ENCODE data around the gene KIR3DL3.
"Not testable (repeated sequence)": the region's sequence is repeated elsewhere in the genome, so short reads cannot be mapped to it uniquely, and the experiment has no call there.

Gene KIR3DL3

DNA sequence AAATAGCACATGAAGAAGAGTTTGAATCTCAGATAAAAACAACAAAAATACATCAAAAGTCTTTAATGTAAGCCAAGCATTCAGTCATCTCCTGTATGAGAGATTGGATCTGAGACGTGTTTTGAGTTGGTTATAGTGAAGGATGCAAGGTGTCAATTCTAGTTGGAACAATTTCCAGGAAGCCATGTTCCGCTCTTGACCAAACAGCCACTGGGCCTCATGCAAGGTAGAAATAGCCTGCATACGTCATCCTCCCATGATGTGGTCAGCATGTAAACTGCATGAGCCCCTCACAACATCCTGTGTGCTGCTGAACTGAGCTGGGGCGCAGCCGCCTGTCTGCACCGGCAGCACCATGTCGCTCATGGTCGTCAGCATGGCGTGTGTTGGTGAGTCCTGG, at the start of gene KIR3DL3:
TSS of gene KIR3DL3 (plus strand) at position 301 of the 400 bp plus-strand sequence. CDS start at position 356, 55 bp downstream.
- DNase-seq (ENCODE audit: low read depth), result no peak

DNA sequence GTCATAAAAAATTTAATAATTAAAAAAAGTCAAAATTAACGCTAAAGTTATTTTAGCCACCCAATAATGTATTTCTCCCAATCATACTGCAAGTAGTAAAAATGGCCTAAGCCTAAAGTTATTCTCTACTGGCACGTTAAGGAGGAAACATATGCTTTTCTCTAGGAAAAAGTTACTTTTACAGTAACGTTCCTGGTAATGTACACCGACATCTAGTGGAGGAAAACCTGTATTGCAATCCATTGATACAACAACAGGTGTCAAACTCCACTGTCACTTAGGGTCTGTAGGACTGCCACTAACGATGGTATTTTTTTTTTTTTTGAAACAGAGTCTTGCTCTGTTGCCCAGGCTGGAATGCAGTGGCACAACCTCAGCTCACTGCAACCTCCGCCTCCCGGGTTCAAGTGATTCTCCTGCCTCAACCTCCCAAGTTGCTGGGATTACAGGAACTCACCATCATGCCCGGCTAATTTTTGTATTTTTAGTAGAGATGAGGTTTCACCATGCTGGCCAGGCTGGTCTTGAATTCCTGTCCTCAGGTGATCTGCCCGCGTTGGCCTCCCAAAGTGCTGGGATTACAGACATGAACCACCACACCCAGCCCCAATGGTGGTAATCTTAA, 47.9 kb upstream of the KIR3DL3 start:
- DNase-seq (ENCODE audit: low read depth), result not testable (repeated sequence)

DNA sequence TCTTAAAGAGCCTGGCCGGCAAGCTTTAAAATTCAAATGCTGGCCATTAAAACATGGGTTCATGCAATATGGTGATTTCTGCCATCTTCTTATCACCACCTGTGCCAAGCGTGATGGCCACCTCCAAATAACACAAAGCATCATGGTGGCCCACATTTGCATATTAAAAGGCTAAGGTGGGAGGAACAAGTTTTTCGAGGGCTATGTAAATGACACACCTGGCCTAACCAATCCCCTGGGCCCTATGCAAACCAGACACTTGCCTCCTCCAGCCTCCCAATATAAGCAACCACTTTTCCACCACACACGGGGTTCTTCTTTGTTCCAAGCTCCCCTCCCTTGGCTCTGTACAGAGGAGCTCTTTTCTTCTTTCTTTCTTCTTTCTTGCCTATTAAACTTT, 47.0 kb upstream of the KIR3DL3 start:
- DNase-seq (ENCODE audit: low read depth), result no peak

DNA sequence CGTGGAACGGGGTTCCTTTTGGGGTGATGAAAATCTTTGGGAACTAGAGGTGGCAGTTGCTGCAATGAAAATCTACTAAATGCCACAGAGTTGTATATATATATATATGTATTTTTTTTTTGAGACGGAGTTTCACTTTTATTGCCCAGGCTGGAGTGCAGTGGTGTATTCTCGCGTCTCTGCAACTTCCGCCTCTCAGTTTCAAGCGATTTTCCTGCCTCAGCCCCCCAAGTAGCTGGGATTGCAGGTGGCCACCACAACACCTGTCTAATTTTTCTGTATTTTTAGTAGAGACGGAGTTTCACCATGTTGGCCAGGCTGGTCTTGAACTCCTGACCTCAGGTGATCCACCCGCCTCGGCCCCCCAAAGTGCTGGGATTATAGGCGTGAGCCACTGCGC, 42.6 kb upstream of the KIR3DL3 start:
- DNase-seq (ENCODE audit: low read depth), result not testable (repeated sequence)

DNA sequence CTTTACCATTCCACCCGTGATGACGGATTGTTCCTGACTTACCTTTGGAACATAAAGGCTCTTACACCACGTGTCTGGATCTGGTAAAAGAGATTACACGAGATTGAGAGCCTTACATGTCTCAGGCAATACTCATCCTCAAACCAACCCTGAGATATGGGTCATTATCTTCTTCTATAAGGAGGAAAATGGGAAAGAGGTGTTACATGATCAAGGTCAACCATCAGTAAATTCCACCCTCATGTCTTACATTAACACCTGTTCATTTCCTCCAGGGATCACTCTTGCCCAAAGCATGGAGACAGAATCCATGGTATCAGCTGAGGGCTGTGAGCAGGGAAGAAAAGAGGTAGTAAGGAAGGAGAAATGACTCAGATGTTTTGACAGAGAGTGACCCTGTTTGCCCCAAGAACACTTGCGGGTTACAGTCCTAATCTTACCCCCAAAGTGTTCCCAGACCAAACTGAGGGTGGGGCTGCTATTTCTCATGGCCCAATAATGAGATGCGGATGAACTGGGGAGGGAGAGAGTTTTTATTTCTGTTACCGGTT, 41.9 kb upstream of the KIR3DL3 start:
- DNase-seq (ENCODE audit: low read depth), result no peak

DNA sequence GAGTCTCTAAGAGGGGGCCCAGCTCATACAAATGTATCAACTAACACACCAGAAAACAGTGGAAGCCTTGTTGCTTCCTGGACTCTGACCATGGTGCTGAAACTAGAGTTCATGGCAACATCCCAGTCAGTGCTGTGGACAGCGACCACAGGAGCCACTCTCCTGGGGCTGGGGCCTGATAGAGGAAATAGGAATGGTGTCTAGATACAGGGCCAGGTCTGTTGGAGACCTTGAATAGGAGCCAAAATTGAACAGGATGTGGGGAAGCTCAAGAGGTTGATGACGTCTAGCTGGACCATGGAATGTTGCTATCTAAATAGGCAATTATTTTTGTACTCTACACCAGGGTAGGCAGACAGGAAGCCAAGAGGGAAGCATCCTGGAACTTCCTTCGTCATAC, 39.7 kb upstream of the KIR3DL3 start:
- DNase-seq (ENCODE audit: low read depth), result no peak

GRCh38 chr19:54691582-54692297, 32.5 kb upstream of the KIR3DL3 start:
- DNase-seq (ENCODE audit: low read depth), result no peak

- no peak for DNase-seq (ENCODE audit: low read depth)
These were observed 32.0 kb upstream of the KIR3DL3 start for GRCh38 chr19:54692298-54692615.

- DNase-seq (ENCODE audit: low read depth), result no peak
These were observed 29.6 kb upstream of the KIR3DL3 start for GRCh38 chr19:54694648-54695047.

DNA sequence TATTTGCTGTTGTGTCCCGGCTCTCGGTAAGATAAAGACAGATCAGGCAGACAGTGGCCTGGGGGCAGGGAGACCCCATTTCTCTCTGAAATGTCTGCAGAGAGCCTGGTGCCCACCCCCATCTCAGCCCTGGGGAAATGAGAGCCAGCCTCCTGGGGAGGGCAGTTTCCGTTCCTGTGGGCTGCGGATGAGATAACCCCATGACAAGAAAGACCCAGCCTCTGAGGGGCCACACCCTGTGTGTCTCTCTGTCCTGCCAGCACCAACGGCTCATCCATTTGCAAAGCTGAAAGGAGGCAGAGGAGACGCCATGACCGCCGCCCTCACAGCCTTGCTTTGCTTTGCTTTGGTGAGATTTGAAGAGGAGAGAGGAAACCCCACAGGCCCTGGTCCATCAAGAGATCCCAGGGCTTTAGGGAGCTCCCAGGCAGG, 28.1 kb upstream of the KIR3DL3 start:
- no peak for DNase-seq (ENCODE audit: low read depth)

- no peak for DNase-seq (ENCODE audit: low read depth)
These were observed 27.5 kb upstream of the KIR3DL3 start for GRCh38 chr19:54696766-54697165.

GRCh38 chr19:54697716-54698115, 26.5 kb upstream of the KIR3DL3 start:
- DNase-seq (ENCODE audit: low read depth), result not testable (repeated sequence)

DNA sequence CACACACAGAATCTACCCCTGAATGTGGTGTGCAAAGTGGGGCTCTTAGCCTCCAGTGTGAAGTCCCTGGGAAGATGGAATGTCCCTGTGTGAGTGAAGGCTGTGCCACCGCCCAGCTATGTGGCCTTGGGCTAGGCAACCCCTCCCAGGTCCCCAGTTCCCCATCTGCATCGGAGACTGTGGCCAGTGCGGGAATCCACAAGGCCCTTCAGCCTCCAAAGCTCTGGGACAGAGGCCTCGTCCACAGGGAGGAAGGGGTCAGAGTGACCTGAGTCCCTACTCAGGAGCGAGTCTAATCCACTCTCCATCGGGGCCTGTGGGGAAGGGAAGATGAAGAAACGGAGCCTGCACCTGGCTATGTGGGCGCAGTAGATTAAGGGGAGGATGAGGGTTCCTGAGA, 19.3 kb upstream of the KIR3DL3 start:
- DNase-seq (ENCODE audit: low read depth), result no peak

DNA sequence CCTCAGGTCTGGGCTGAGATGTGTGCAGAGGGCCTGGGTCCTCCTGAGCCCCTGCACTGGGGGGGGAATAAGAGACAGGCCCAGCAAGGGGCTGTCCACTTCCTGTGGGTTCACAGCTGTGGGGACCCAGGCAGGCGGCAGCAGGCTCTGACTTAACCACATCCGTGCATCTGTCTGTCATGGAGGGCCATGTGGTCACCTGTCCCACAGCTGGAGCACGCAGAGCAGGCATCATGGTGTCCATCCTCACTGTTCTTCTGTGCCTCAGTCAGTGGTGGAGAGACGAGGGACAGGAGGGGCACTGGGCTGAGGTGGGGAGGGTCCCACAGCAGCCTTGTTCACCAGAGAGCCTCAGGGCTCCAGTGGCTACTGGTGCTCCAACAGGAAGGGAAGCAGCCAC, 16.3 kb upstream of the KIR3DL3 start:
- no peak for DNase-seq (ENCODE audit: low read depth)

- no peak for DNase-seq (ENCODE audit: low read depth)
These were observed 15.5 kb upstream of the KIR3DL3 start for GRCh38 chr19:54708781-54709180.

DNA sequence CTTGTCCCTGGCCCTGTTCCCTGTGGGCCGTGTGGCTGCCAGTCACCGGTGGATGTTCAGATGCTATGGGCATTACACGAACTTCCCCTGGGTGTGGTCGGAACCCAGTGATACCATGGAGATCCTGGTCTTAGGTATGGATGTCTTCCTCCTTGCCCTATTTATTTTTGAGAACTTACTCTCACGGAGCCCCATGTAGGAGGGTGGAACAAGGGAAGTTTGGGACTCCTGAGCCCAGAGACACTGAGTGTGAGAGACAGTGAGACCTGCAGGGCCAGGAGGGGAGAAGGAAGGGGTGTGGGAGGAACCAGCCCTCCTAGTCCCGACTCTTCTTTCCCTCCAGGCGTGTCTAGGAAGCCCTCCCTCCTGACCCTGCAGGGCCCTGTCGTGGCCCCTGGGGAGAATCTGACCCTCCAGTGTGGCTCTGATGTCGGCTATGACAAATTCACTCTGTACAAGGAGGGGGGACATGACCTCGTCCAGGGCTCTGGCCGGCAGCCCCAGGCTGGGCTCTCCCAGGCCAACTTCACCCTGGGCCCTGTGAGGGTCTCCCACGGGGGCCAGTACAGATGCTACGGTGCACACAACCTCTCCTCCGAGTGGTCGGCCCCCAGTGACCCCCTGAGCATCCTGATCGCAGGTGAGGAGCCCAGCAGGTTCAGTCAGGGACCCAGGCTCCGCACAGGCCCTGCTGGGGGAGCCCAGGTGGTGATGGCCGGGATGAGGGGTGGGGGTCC, 14.9 kb upstream of the KIR3DL3 start:
- DNase-seq (ENCODE audit: low read depth), result no peak

DNA sequence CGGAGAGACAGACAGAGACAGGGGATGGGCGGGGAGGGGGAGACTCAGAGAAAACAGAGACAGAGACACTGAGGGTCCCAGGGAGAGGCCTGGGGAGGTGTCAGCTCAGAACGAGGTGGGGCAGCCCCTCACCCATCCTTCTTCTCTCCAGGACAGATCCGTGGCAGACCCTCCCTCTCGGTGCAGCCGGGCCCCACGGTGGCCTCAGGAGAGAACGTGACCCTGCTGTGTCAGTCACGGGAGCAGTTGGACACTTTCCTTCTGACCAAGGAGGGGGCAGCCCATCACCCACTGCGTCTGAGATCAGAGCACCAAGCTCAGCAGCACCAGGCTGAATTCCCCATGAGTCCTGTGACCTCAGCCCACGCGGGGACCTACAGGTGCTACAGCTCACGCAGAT, 14.3 kb upstream of the KIR3DL3 start:
- DNase-seq (ENCODE audit: low read depth), result not testable (repeated sequence)

GRCh38 chr19:54724644-54725043, 402 bp downstream of the KIR3DL3 start:
- no peak for DNase-seq (ENCODE audit: low read depth)

- DNase-seq (ENCODE audit: low read depth), result no peak
These were observed 1.1 kb downstream of the KIR3DL3 start for GRCh38 chr19:54725321-54725720.

- DNase-seq (ENCODE audit: low read depth), result no peak
These were observed 3.3 kb downstream of the KIR3DL3 start for GRCh38 chr19:54727562-54727961.

DNA sequence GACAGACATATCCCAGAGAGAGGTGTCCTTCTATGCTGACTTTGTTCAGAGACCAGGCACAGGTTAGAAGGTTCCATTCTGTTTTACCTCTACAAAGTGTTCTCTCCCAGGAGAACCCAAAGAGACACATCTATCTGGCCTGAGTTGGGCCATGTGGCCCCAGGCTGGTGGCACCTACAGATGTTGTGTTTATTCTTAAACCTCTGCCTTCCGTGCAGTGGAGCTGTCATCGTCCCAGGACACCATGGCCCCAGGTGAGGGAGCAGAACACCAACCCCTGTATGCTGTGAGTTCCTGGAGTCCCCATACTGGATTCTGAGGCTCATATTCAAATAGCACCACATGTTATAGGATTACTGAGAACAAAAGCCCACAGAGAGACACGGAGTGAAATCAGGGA, 3.9 kb downstream of the KIR3DL3 start:
- DNase-seq (ENCODE audit: low read depth), result no peak

DNA sequence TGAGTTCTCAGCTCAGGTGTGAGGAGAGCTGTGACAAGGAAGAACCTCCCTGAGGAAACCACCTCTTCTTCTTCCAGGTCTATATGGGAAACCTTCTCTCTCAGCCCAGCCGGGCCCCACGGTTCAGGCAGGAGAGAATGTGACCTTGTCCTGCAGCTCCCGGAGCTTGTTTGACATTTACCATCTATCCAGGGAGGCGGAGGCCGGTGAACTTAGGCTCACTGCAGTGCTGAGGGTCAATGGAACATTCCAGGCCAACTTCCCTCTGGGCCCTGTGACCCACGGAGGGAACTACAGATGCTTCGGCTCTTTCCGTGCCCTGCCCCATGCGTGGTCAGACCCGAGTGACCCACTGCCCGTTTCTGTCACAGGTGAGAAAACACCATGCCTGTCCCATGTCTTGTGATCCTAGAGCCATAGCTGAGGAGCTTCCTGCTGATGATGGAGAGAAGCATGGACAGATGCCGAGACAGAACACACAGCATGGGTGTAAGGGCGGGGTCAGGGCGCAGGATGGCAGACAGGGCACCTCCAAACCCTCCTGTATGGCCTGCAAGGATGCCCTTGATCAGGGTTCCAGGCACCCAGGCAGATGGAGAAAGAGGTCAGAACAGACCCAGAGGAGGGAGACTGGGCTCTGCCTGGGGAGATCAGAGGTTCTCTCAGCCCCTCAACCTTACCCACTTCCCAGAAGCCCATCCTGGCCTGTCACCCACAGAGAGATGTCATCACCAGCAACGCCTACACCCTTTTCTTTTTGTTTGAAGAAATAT, 5.4 kb downstream of the KIR3DL3 start:
- no peak for DNase-seq (ENCODE audit: low read depth)

Measured in stimulated activated CD4-positive, alpha-beta T cell treated with anti-CD3 and anti-CD28 coated beads, Interleukin-2, amount 100 ng/mL, for 4 hours (primary cell).